Fibroblast of lung (primary cell): Measurements from ENCODE around the gene GSN. TPM values are rescaled to one million over a fixed set of nuclear protein-coding genes. Genes with fewer than 3 reads are reported as not detected.

Experiments
- DNase-seq, 2 donors: peaks; one replicate each; pipeline versions ENCODE4 v3.0.0 to v3.0.0-alpha.2; 2010; ENCODE audit warnings: low read depth in 2 of 2
- H2AFZ ChIP-seq: 2 replicates; pipeline ENCODE4 v1.5.1; 2012; ENCODE audit warnings: low read length, control low read depth, inconsistent platforms
- H3K27ac ChIP-seq: 2 replicates; pipeline ENCODE4 v1.5.1; 2011; ENCODE audit warnings: low read length, control low read depth; ENCODE audit not compliant: insufficient read depth
- H3K27me3 ChIP-seq: 2 replicates; pipeline ENCODE4 v1.5.1; 2011; ENCODE audit warnings: mild to moderate bottlenecking, low read length; ENCODE audit not compliant: control insufficient read depth, insufficient read depth
- H3K36me3 ChIP-seq: 2 replicates; pipeline ENCODE4 v1.5.1; 2011; ENCODE audit warnings: low read length; ENCODE audit not compliant: control insufficient read depth, insufficient read depth
- H3K4me1 ChIP-seq: 2 replicates; pipeline ENCODE4 v1.5.1; 2011; ENCODE audit warnings: low read length; ENCODE audit not compliant: control insufficient read depth, insufficient read depth; ENCODE audit errors: extremely low read depth
- H3K4me2 ChIP-seq: 2 replicates; pipeline ENCODE4 v1.5.1; 2011; ENCODE audit warnings: low read length, control low read depth; ENCODE audit not compliant: insufficient read depth; ENCODE audit errors: extremely low read depth
- H3K4me3 ChIP-seq, 4 experiments: fragments of 200-600 bp in 1 of 4; sonication (generic) in 1 of 4; replicated peaks in 1 of 4; 2 replicates each; pipeline ENCODE4 v1.5.1; 2011 to 2016; ENCODE audit warnings: low read length in 4 of 4, low read depth in 3 of 4, mild to moderate bottlenecking in 3 of 4, control low read depth in 2 of 4, inconsistent platforms in 1 of 4, mixed read lengths in 1 of 4; ENCODE audit not compliant: insufficient read depth in 1 of 4; ENCODE audit errors: control extremely low read depth in 1 of 4
- H3K79me2 ChIP-seq: 2 replicates; pipeline ENCODE4 v1.5.1; 2012; ENCODE audit warnings: mild to moderate bottlenecking, low read length, inconsistent platforms; ENCODE audit not compliant: control insufficient read depth, insufficient read depth
- H3K9ac ChIP-seq: 2 replicates; pipeline ENCODE4 v1.5.1; 2011; ENCODE audit warnings: mild to moderate bottlenecking, low read length, control low read depth; ENCODE audit not compliant: insufficient read depth
- H3K9me3 ChIP-seq: 2 replicates; pipeline ENCODE4 v1.5.1; 2012; ENCODE audit warnings: low read depth, low read length; ENCODE audit not compliant: control insufficient read depth, insufficient read depth
- H4K20me1 ChIP-seq: 2 replicates; pipeline ENCODE4 v1.5.1; 2011; ENCODE audit warnings: low read length; ENCODE audit not compliant: control insufficient read depth, insufficient read depth; ENCODE audit errors: extremely low read depth
- EZH2 ChIP-seq: IDR thresholded peaks from 2 replicates; pipeline ENCODE4 v1.5.1; 2012; ENCODE audit warnings: low read length, control low read depth, mild to moderate bottlenecking; ENCODE audit errors: missing control alignments
- polyA plus RNA-seq, 2 donors: library from polyadenylated mRNA; depleted of rRNA in 1 of 2; stranded (reverse) in 1 of 2; unstranded in 1 of 2; fragments of >200 nt; gene quantifications; 2 replicates each; pipeline ENCODE4 v1.2.1, GENCODE V29; 2011 to 2012; ENCODE audit warnings: missing spikeins in 1 of 2
- total RNA-seq: library from RNA; depleted of rRNA; stranded (reverse); fragments of >200 nt; gene quantifications from 2 replicates; pipeline ENCODE4 v1.2.1, GENCODE V29; 2014
- TF ChIP-seq, protein P1 (sequence below), 2 donors: IDR thresholded peaks in 1 of 2; conservative IDR thresholded peaks in 1 of 2; 1 replicate in 1 of 2; 2 replicates in 1 of 2; pipeline ENCODE4 v1.5.1; 2011 to 2012; ENCODE audit warnings: low read length in 2 of 2, control low read depth in 1 of 2, inconsistent platforms in 1 of 2, low read depth in 1 of 2, mild to moderate bottlenecking in 1 of 2

The GSN gene
- total and polyA plus RNA-seq, 2 donors (not counting 1 experiment from before 2014, with no cell fraction given): 432 to 588 TPM

- no peaks in the 10 kb centered on the region for H3K27me3 ChIP-seq
- no peak overlapping the region for H3K27ac ChIP-seq
- no peak overlapping the region for H2AFZ ChIP-seq
- no peaks in the 10 kb centered on the region for H3K36me3 ChIP-seq
- H3K4me3 ChIP-seq: no peak overlapping the region
- TF ChIP-seq, protein P1, sequence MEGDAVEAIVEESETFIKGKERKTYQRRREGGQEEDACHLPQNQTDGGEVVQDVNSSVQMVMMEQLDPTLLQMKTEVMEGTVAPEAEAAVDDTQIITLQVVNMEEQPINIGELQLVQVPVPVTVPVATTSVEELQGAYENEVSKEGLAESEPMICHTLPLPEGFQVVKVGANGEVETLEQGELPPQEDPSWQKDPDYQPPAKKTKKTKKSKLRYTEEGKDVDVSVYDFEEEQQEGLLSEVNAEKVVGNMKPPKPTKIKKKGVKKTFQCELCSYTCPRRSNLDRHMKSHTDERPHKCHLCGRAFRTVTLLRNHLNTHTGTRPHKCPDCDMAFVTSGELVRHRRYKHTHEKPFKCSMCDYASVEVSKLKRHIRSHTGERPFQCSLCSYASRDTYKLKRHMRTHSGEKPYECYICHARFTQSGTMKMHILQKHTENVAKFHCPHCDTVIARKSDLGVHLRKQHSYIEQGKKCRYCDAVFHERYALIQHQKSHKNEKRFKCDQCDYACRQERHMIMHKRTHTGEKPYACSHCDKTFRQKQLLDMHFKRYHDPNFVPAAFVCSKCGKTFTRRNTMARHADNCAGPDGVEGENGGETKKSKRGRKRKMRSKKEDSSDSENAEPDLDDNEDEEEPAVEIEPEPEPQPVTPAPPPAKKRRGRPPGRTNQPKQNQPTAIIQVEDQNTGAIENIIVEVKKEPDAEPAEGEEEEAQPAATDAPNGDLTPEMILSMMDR (conservative IDR thresholded peaks at IDR 0.05 in 1 of 2, IDR thresholded peaks at IDR 0.05 in 1 of 2; ENCODE audit: low read depth in 1 of 2, low read length in 2 of 2): no peak
- TF ChIP-seq EZH2: no peak
- H3K9ac ChIP-seq: no peak overlapping the region
- no peaks in the 10 kb centered on the region for H4K20me1 ChIP-seq
- H3K79me2 ChIP-seq: no peaks in the 10 kb centered on the region
- H3K9me3 ChIP-seq: no peaks in the 10 kb centered on the region
- H3K4me1 ChIP-seq: peaks cover 6% of the 10 kb centered on the region
- peak; percentile 58 to 86 for DNase-seq
- H3K4me2 ChIP-seq: no peak overlapping the region
Measured at GRCh38 chr9:121242219-121242958, 25.6 kb upstream of the GSN start.

DNA sequence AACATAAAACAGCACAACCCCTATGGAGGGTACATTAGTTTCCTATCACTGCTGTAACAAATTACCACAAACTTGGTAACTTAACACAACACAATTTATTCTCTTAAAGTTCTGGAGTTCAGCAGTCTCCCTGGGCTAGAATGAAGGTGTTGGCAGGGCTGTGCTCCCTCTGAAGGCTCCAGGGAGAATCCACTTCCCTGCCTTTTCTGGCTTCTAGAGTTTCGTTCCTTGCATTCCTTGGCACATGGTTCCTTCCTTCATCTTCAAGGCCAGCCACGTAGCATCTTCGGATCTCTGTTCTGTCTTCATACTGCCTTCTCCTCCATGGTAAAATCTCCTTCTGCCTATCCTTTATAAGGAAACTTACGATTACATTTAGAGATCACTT lies 25.0 kb upstream of the GSN start:
- H3K4me1 ChIP-seq: peaks cover 6% of the 10 kb centered on the region
- no peaks in the 10 kb centered on the region for H3K9me3 ChIP-seq
- no peak overlapping the region for H3K4me2 ChIP-seq
- no peak for TF ChIP-seq EZH2
- TF ChIP-seq, protein P1 (conservative IDR thresholded peaks at IDR 0.05 in 1 of 2, IDR thresholded peaks at IDR 0.05 in 1 of 2; ENCODE audit: low read depth in 1 of 2, low read length in 2 of 2): no peak
- no peaks in the 10 kb centered on the region for H3K36me3 ChIP-seq
- H3K79me2 ChIP-seq: no peaks in the 10 kb centered on the region
- H2AFZ ChIP-seq: no peak overlapping the region
- no peak overlapping the region for H3K4me3 ChIP-seq
- no peak for DNase-seq
- H3K27me3 ChIP-seq: no peaks in the 10 kb centered on the region
- no peaks in the 10 kb centered on the region for H4K20me1 ChIP-seq
- no peak overlapping the region for H3K9ac ChIP-seq
- no peak overlapping the region for H3K27ac ChIP-seq

- no peak for TF ChIP-seq EZH2
- TF ChIP-seq, protein P1 (conservative IDR thresholded peaks at IDR 0.05 in 1 of 2, IDR thresholded peaks at IDR 0.05 in 1 of 2; ENCODE audit: low read depth in 1 of 2, low read length in 2 of 2): no peak
- Histone ChIP-seq H3K9me3 (no peaks in the 10 kb centered on the region), H3K4me3 (no peak overlapping the region), H2AFZ (no peak overlapping the region), H3K4me1 (peaks cover 6% of the 10 kb centered on the region), H3K9ac (no peak overlapping the region), H3K4me2 (no peak overlapping the region), H3K79me2 (no peaks in the 10 kb centered on the region), H3K27me3 (no peaks in the 10 kb centered on the region), H4K20me1 (no peaks in the 10 kb centered on the region), H3K27ac (no peak overlapping the region), H3K36me3 (no peaks in the 10 kb centered on the region)
- DNase-seq: peak; percentile 77 to 95
Measured at GRCh38 chr9:121246821-121247561, 21.0 kb upstream of the GSN start.
